Suppressor macrophage treated with lipopolysaccharide for 4 hours (primary cell): ENCODE measurements around the gene PAX6.

Source experiments
- DNase-seq: peaks from one replicate; pipeline ENCODE4 v3.0.0-alpha.2; 2020

Gene PAX6

DNA sequence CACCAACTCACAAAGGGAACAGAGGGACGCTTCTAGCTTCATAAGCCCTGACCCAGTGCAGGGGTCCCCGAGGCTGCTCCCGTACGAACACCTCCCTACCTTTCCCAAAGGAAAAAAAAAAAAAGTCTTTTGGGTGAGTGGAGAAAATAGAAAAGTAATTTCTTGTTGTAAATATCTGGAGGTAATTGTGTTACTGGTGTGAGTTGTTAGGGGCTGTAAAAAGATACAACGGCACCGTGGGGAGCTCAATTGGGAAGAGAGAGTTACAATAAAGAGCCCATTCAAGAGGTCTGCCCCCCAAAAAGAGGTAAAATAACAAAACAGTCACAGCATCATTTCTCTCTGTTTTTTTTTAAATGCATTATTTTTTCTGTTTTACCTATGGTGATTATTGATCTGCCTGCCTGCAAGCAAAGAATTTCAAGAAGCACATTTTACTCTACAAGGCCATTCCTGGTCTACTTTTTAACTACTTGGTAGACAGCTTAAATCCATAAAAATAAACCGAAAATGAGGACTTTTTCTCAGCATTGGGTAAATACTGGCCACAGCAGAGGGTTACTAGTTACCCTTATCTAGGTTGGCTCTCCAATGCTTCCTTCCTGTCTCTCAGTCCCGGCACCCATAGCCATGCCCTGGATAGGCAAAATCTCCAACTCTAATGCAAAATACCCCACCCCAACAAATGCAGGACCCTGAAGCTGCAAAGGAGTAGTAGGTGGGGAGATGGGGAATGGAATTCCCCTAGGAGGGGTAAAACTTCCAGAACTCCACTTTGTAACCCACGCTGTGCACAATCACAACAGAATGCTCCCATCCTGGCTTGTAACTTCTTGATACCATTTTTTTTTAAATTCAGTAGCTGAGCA lies 3.1 kb downstream of the PAX6 start:
- DNase-seq: no peak

- no peak for DNase-seq
Measured at GRCh38 chr11:31806928-31807798, 4.0 kb downstream of the PAX6 start.

GRCh38 chr11:31806186-31806927 lies 4.8 kb downstream of the PAX6 start:
- DNase-seq: no peak

- DNase-seq: no peak
Measured at GRCh38 chr11:31805629-31806185, 5.4 kb downstream of the PAX6 start.

DNA sequence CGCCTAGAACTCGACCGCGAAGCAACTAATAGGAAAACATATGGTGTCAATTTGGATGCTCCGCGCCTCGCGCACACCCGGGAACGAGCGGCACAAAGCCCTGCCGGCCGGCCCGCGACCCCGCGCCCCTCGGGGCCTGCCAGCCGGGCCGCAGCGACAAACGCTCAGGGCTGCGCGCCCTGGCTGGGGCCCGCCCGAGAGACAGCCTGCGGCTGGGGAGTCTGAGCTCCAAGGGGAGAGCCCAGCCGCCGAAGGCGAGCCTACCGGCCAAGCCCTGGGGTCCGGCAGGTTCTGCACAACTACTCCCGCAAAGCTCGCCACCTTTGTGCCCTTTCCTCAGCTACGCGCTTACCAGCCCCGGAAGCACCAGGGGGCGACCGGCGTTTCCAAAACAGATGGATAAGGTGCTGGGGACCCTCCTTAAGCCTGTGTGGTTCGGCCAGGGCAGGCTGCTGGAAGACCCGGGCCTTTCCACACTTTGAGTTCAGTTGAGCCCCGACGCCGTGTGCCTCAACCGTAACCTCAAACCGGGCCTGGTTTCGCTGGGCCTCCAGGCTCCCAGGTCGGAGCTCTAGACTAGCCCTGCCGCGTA lies 6.0 kb downstream of the PAX6 start:
- DNase-seq: no peak

DNA sequence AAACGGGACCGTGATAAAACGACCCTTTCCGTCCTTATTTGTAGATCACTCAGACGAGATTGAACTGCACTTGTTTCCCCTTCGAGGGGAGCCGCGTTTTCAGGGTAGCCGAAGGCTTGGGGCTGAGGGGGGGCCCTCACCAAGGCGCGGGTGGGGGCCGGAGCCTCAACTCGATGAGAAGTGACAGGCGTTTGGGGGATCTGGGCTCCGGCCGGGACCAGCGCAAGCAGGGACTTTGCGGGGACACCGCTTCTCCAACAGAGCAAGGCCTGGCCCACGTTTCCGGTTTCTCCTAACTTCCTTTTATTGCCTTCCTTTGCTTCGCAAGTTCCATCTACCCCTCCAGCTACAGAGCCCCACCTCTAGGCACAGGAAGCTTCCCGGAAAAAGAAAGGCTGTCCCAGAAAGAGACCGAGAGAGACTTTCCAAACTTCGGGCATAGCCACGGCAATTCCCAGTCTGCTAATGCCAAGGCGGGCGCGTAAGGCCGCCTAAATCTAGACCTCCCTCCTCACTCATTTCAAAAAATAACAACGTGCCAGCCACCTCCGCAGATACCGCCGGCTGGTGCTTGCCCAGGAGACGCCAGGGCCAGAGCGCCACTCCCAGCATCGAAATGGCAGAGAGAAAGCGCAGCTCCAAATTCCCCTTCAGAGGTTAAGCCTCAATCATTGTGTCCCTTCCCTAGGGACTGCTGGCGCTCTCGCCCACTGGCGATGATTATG lies 6.6 kb downstream of the PAX6 start:
- DNase-seq: no peak

DNA sequence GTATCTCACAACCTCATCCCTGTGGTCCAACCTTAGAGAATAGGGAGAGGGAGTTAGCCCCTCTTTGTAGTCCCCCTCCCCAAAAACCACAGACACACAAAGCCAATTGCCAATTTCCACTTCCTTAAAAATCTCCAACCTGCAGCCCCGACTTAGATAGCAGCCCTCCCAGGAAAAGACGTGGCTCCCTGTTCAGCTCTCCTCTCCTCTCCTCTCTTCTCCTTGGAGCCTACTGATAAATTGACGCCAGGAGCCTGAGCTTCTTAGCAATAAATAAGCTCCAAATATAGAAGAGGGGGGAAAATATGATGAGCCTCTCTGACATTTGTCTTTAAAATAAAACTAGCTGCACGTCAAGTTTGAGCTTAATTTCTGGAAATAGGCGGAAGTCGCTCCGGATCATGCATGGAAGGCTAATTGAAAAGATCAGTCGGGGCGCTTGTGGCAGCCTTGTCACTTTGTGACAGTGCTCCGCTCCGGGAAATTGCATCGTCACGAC lies 7.3 kb downstream of the PAX6 start:
- no peak for DNase-seq

- DNase-seq: no peak
Measured at GRCh38 chr11:31802990-31803812, 7.9 kb downstream of the PAX6 start.

DNA sequence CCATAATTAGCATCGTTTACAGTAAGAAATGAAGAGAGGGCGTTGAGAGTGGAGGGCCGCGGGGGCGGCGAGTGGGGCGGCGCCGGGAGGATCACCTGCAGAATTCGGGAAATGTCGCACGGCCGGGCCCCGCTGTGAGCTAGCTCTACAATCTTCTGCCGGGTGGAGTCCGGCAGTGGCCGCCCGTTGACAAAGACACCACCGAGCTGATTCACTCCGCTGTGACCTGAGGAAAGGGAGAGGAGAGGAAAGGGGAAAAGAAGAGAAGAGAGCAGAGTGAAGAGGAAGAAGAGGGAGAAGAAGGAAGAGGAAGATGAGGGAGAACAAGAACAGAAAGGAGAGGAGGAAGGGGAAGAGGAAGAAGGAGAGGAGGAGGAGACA lies 8.5 kb downstream of the PAX6 start:
- no peak for DNase-seq

- no peak for DNase-seq
Measured at GRCh38 chr11:31802000-31802551, 9.0 kb downstream of the PAX6 start.

DNA sequence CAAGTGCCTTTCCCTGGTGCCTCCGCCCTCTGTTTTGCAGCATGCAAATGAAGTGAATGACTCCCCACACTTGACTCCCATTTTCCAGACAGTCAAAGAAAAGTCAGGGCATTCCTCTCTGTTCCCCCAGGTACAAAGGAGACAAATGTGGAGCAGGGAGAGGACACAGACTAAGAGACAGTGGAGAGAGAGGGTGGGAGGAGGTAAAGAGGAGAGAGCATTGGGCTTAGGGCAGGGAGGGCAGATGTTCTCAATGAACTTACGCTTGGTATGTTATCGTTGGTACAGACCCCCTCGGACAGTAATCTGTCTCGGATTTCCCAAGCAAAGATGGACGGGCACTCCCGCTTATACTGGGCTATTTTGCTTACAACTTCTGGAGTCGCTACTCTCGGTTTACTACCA lies 9.8 kb downstream of the PAX6 start:
- DNase-seq: no peak

DNA sequence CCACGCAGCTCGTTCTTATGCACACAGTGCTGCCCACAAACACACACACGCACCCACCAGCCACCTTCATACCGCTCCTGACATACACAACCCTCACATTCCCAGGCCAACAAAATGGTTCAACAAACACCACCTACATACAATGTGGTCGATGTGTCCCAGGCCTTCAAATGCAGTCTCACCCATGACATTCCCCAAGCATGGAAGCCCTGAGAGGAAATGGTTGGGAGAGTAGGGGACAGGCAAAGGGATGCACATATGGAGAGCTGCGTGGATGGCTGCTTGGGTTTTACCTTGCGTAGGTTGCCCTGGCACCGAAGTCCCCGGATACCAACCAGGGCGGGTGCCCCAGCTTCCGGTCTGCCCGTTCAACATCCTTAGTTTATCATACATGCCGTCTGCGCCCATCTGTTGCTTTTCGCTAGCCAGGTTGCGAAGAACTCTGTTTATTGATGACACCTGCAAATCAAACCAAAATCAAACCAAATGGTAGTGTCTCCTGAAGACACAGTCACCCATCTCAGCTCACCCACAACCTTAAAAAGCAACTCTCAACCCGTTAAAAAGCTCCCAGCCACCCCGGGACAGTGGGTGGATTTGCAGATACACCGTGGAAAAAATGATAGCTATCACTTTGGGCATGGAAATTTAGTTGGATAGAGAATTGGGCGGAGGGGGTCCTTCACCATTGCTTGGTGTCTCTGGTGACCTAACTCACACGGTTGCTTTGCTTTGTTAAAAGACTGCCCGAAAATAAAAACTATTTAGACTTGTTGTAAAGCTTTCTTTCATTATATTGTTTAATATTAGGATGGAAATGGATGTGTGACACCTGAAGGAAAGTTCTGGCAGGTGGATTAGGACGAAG lies 10.5 kb downstream of the PAX6 start:
- no peak for DNase-seq

- DNase-seq: no peak
Measured at GRCh38 chr11:31799435-31800397, 11.4 kb downstream of the PAX6 start.

- no peak for DNase-seq
Measured at GRCh38 chr11:31798554-31799434, 12.3 kb downstream of the PAX6 start.

- no peak for DNase-seq
Measured at GRCh38 chr11:31798057-31798553, 13.0 kb downstream of the PAX6 start.

GRCh38 chr11:31797190-31798056 lies 13.7 kb downstream of the PAX6 start:
- DNase-seq: no peak
